Left lung (tissue), 10 donors: ENCODE results near the gene CSF1R. TPM values are rescaled to one million over a fixed set of nuclear protein-coding genes. Genes with fewer than 3 reads are reported as not detected.

Source experiments
- ATAC-seq: fragments of 200-7000 bp; cut with Tn5 transposase; one replicate; pipeline ENCODE4 v1.9.1; 2020; ENCODE audit warnings: moderate library complexity
- DNase-seq, 4 donors: peaks; one replicate each; pipeline ENCODE4 v3.0.0-alpha.2; 2013 to 2020
- H3K27ac ChIP-seq, 2 donors: fragments of 200-600 bp; sonication (generic) in 1 of 2; one replicate each; pipeline versions ENCODE4 v1.5.0 to v1.8.0; 2020 to 2021
- H3K27me3 ChIP-seq, 2 donors: fragments of 200-600 bp; sonication (generic) in 1 of 2; one replicate each; pipeline versions ENCODE4 v1.5.0 to v1.8.0; 2020 to 2021
- H3K36me3 ChIP-seq, 2 donors: fragments of 200-600 bp; sonication (generic) in 1 of 2; one replicate each; pipeline versions ENCODE4 v1.5.0 to v1.8.0; 2020 to 2021
- H3K4me1 ChIP-seq, 2 donors: fragments of 200-600 bp; one replicate each; pipeline ENCODE4 v1.8.0; 2021
- H3K4me3 ChIP-seq, 2 donors: fragments of 200-600 bp; sonication (generic) in 1 of 2; one replicate each; pipeline versions ENCODE4 v1.5.0 to v1.8.0; 2020 to 2021; ENCODE audit warnings: mild to moderate bottlenecking in 1 of 2
- H3K9me3 ChIP-seq, 2 donors: fragments of 200-600 bp; sonication (generic) in 1 of 2; one replicate each; pipeline versions ENCODE4 v1.5.0 to v1.8.0; 2020 to 2021
- CTCF ChIP-seq, 2 donors: fragments of 200-600 bp; sonication (generic) in 1 of 2; IDR thresholded peaks; one replicate each; pipeline versions ENCODE4 v1.5.0 to v1.8.0; 2021; ENCODE audit warnings: antibody characterized with exemption in 2 of 2
- intact Hi-C, 2 donors: fragments of 100-400 bp; cut with DNase I; formaldehyde crosslinking; loops; one replicate each; pipeline versions ENCODE4 v1.11.2 to v1.14.2; 2022
- polyA plus RNA-seq, 6 donors: library from polyadenylated mRNA; unstranded; fragments of 120-200 nt; gene quantifications; one replicate each; pipeline ENCODE4 v1.2.1, GENCODE V29; 2013; ENCODE audit not compliant: insufficient read length in 6 of 6
- total RNA-seq, 2 donors: library from RNA; stranded (reverse); fragmentation: NEBNext Ultra II Directional; extraction: Animal tissue kit (Norgen Biotek cat#: 25700); gene quantifications; one replicate each; pipeline ENCODE4 v1.2.1, GENCODE V29; 2021
- donor health status: DM: no; HTN: yes; CAD: no.
- donor health status: DM: no; HTN: no; CAD: no.

Gene CSF1R
- total and polyA plus RNA-seq, 8 donors, result 22.7 to 93.1 (median 26.0) TPM

GRCh38 chr5:150059623-150060022 lies 26.7 kb downstream of the CSF1R start:
- DNase-seq, result peak in 1 of 4 donors; percentile 31
- intact Hi-C loops, result no loop called here

DNA sequence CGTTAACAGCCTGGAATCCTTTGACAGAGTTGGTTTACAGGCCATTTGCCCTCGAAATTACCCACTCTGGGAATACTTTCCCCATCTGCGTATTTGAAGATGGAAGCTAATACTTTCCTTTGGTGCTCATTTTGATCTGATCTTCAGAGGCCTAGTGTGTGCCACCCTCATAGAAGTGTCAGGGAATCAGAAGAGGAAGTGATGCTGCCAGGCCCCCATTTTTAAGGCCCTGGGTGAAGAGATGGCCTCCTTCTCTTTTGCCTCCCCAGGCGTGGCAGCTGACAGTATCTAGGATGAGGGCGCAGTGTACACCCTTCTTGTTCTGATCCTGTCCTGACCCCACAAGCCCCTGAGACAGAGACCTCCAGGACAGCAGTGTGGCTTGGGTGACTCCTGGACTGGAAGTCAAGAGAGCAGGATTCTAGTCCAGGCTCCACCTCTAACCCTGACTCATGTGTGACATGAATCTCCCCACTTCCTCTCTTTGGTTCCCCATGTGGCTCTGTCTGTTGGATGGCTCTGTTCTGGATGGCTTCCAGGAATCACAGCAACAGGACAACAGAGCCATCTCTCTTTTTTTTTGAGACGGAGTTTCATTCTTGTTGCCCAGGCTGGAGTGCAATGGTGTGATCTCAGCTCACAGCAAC lies 27.8 kb downstream of the CSF1R start:
- DNase-seq (peak in 2 of 4 donors; percentile 36 to 51), ATAC-seq (peak; percentile 77)
- Histone ChIP-seq H3K27me3 (no peaks in the 10 kb centered on the region), H3K4me3 (no peak overlapping the region), H3K4me1 (peaks cover 0 to 33% of the 10 kb centered on the region in 2 donors), H3K36me3 (peaks cover 0 to 51% of the 10 kb centered on the region in 2 donors), H3K9me3 (no peaks in the 10 kb centered on the region), H3K27ac (peak overlapping the region in 1 of 2 donors; percentile 58)
- intact Hi-C loops, result no loop called here
- TF ChIP-seq CTCF (IDR thresholded peaks at IDR 0.05), result no peak

More at GRCh38 chr5:150059623-150060022, 26.7 kb downstream of the CSF1R start:
- peak overlapping the region in 1 of 2 donors; percentile 58 for H3K27ac ChIP-seq
- H3K27me3 ChIP-seq, result no peaks in the 10 kb centered on the region
- ATAC-seq, result no peak
- no peak overlapping the region for H3K4me3 ChIP-seq
- no peak for TF ChIP-seq CTCF (IDR thresholded peaks at IDR 0.05)
- no peaks in the 10 kb centered on the region for H3K9me3 ChIP-seq
- H3K4me1 ChIP-seq, result peaks cover 0 to 39% of the 10 kb centered on the region in 2 donors
- H3K36me3 ChIP-seq, result peaks cover 0 to 41% of the 10 kb centered on the region in 2 donors

DNA sequence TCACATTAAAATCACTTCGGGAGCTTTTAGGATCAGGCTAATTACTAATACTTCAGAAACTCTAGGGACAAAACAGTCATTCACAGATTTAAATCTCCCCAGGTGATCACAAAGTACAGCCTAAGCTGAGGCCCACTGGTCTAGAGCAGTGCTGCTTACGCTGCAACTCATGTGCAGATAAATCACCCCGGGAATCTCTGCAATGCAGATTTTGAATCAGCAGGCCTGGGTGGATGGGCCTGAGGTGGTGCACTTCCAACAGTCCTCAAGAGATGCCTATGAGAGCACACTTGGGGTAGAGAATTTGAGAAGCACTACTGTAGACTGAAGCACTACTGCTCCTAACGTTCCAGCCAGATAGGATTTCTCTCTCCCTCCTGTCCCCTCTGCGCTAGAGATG lies 28.4 kb downstream of the CSF1R start:
- Histone ChIP-seq H3K4me3 (no peak overlapping the region), H3K9me3 (no peaks in the 10 kb centered on the region), H3K27ac (peak overlapping the region in 1 of 2 donors; percentile 58), H3K4me1 (peaks cover 0 to 31% of the 10 kb centered on the region in 2 donors), H3K27me3 (no peaks in the 10 kb centered on the region), H3K36me3 (peaks cover 0 to 57% of the 10 kb centered on the region in 2 donors)
- DNase-seq, result no peak
- intact Hi-C loops, result no loop called here
- ATAC-seq, result no peak
- TF ChIP-seq CTCF (IDR thresholded peaks at IDR 0.05), result no peak

- TF ChIP-seq CTCF (IDR thresholded peaks at IDR 0.05), result no peak
- no peak overlapping the region for H3K4me3 ChIP-seq
- ATAC-seq, result no peak
- H3K27me3 ChIP-seq, result no peaks in the 10 kb centered on the region
- H3K9me3 ChIP-seq, result no peaks in the 10 kb centered on the region
- no peak for DNase-seq
- peaks cover 0 to 62% of the 10 kb centered on the region in 2 donors for H3K36me3 ChIP-seq
- intact Hi-C loops, result no loop called here
- H3K4me1 ChIP-seq, result peaks cover 0 to 33% of the 10 kb centered on the region in 2 donors
- H3K27ac ChIP-seq, result peak overlapping the region in 1 of 2 donors; percentile 58
These were observed 28.8 kb downstream of the CSF1R start for GRCh38 chr5:150057511-150057910.

- ATAC-seq, result no peak
- intact Hi-C loops, result no loop called here
- no peaks in the 10 kb centered on the region for H3K27me3 ChIP-seq
- peaks cover 0 to 67% of the 10 kb centered on the region in 2 donors for H3K36me3 ChIP-seq
- no peaks in the 10 kb centered on the region for H3K9me3 ChIP-seq
- no peak overlapping the region for H3K4me3 ChIP-seq
- TF ChIP-seq CTCF (IDR thresholded peaks at IDR 0.05), result no peak
- peaks cover 0 to 38% of the 10 kb centered on the region in 2 donors for H3K4me1 ChIP-seq
- DNase-seq, result no peak
- H3K27ac ChIP-seq, result no peak overlapping the region
These were observed 29.3 kb downstream of the CSF1R start for GRCh38 chr5:150057052-150057451.
